GM18499 (cell line): Measurements from ENCODE around the gene GBX1.

Experiments used
- ATAC-seq: cut with Tn5 transposase; IDR thresholded peaks from one replicate; pipeline ENCODE4 v1.9.1; 2021; ENCODE audit warnings: moderate number of reproducible peaks; ENCODE audit not compliant: insufficient read depth, unreplicated experiment

Gene GBX1

GRCh38 chr7:151175047-151175792, 7.7 kb upstream of the GBX1 start:
- ATAC-seq: no peak

- no peak for ATAC-seq
Observed at GRCh38 chr7:151174246-151175046, 7.0 kb upstream of the GBX1 start.

- ATAC-seq: no peak
Observed at GRCh38 chr7:151173386-151174245, 6.1 kb upstream of the GBX1 start.

GRCh38 chr7:151172273-151173141, 5.0 kb upstream of the GBX1 start:
- no peak for ATAC-seq

GRCh38 chr7:151168787-151169162, 1.3 kb upstream of the GBX1 start:
- ATAC-seq: no peak

GRCh38 chr7:151168003-151168786, 701 bp upstream of the GBX1 start:
- ATAC-seq: no peak

GRCh38 chr7:151166629-151167196, 781 bp downstream of the GBX1 start:
- no peak for ATAC-seq

GRCh38 chr7:151161757-151162156, 5.7 kb downstream of the GBX1 start:
- no peak for ATAC-seq

GRCh38 chr7:151157645-151158329, 9.7 kb downstream of the GBX1 start:
- no peak for ATAC-seq

GRCh38 chr7:151152643-151153513, 14.6 kb downstream of the GBX1 start:
- no peak for ATAC-seq

- no peak for ATAC-seq
Observed at GRCh38 chr7:151150388-151150787, 17.1 kb downstream of the GBX1 start.

- ATAC-seq: no peak
Observed at GRCh38 chr7:151148319-151149259, 18.9 kb downstream of the GBX1 start.

GRCh38 chr7:151146761-151147160, 20.7 kb downstream of the GBX1 start:
- no peak for ATAC-seq

GRCh38 chr7:151144387-151144786, 23.1 kb downstream of the GBX1 start:
- no peak for ATAC-seq

GRCh38 chr7:151143261-151144015, 24.1 kb downstream of the GBX1 start:
- ATAC-seq: no peak

GRCh38 chr7:151142686-151143040, 24.8 kb downstream of the GBX1 start:
- no peak for ATAC-seq
